HL-60/S4 treated with retinoic acid at 250 ng/mL for 4 days and 3 days (cell line): ENCODE measurements around the gene GART.
"Not testable (repeated sequence)": the region's sequence is repeated elsewhere in the genome, so short reads cannot be mapped to it uniquely, and the experiment has no call there.

Source experiments
- in situ Hi-C: fragments of 300-500 bp; cut with MboI; formaldehyde crosslinking; loops from 2 replicates; pipeline ENCODE4 v1.7.0; 2022; ENCODE audit warnings: low sequenced_read_pairs

GART gene

DNA sequence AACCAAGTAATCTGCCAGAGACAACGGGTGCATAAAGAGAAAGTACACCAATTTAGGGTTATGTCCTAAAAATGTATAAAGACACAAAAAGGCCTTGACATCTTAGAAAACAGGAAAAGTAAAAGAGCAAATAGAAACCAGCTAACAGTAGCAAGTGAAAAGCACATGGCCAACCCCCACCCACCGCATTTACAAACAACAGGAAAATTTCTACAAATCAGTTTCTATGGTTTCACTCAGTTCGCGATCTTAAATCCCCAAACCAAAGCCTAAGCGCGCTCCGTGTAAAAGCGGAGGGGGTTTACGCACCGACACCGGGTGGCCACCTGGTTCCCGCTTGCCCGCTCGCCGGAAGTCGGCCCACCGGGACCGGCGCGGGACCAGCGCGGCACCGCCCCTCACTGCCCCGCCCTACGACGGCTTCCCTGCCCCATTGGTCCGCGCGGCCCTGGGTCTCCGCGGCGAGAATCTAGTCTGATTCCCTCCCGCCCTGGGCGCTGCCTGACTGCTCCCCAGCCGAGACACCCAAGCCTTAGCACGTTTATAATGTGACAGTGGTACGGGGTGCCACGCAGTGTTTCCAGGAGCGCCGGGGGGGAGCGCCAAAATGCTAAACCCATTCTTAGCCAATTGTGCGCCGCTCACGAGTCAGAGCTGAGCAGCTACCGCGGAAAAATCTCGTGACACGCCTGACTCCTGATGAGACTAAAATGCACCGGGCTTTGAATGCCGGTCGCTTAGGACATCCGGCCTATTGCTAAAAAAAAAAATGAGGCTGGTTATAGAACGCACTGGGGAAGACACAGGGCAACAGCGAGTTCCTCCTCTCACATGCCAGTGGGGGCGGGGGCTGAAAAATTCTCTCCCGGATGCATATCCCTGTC, at the start of gene GART:
GART (minus strand) TSS at position 362 of the 884 bp plus-strand sequence. CDS start 2,802 bp downstream, outside the sequence.
- in situ Hi-C loops = no loop called here

GRCh38 chr21:33588485-33589335, 46.8 kb upstream of the GART start, which contains the start of gene DONSON:
TSS of gene DONSON (minus strand) at chr21:33588684. CDS start at chr21:33588641, 43 bp downstream.
- in situ Hi-C loops = no loop called here

GRCh38 chr21:33587792-33588484, 46.0 kb upstream of the GART start:
- in situ Hi-C loops = no loop called here

- in situ Hi-C loops = no loop called here
Measured at GRCh38 chr21:33586927-33587326, 45.0 kb upstream of the GART start.

GRCh38 chr21:33584455-33584854, 42.5 kb upstream of the GART start:
- in situ Hi-C loops = no loop called here

- in situ Hi-C loops = no loop called here
Measured at GRCh38 chr21:33578959-33579542, 37.1 kb upstream of the GART start.

DNA sequence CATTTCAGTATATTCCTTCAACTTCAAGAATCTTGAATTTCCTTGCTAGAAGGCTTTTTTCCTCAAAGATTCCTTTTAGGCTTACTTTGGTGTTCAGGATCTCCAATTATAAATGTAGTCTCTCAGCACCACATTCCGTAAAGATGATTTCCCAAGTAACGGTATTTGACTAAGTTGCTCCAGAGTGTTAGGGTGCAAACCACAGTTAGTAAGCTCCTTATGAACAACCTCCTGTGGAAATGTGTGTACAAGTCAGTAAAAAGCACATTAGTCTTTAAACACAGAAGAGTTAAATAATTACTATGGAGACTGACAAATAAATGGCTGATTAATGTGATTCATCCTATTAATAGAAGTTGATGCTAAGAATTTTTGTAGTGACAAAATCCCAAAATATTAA, 36.3 kb upstream of the GART start:
- in situ Hi-C loops = no loop called here

DNA sequence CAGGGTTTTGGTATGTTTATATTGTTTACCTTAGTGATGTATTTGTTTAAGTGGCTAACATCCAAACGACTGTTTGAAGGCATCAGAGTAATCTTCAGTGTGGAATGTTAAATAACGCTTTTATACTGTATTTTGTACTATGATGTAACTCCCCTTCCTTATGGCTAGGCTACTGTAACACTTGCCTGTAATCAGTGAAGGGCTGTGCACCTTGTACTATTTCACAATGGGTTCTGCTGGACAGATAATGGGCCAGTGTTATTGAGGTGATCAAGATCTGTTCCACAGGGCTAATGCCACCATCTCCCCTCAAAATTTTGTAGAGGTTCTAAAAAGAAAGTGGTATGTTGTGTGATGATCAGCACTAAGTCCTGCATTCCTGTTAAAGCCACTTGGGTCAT, 34.8 kb upstream of the GART start:
- in situ Hi-C loops = not testable (repeated sequence)

GRCh38 chr21:33572350-33572749, 30.4 kb upstream of the GART start:
- in situ Hi-C loops = no loop called here

- in situ Hi-C loops = no loop called here
Measured at GRCh38 chr21:33569991-33570390, 28.1 kb upstream of the GART start.

DNA sequence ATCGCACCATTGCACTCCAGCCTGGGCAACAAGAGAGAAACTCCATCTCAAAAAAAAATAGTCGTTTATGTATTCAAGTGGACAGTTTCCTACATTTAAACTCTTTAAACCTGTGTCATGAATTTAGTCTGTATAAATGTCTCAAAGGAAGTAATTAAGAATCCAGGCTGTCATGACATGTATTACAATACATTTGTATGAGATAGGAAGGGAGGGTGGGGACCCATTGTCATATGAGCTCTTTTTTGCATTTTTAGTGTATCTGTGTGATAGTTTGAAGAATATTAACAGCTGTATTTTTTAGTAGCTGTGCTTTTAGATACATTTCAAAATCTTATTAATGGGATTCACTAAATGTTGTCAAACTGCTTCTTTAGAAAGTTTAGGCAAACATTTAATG, 26.5 kb upstream of the GART start:
- in situ Hi-C loops = no loop called here

DNA sequence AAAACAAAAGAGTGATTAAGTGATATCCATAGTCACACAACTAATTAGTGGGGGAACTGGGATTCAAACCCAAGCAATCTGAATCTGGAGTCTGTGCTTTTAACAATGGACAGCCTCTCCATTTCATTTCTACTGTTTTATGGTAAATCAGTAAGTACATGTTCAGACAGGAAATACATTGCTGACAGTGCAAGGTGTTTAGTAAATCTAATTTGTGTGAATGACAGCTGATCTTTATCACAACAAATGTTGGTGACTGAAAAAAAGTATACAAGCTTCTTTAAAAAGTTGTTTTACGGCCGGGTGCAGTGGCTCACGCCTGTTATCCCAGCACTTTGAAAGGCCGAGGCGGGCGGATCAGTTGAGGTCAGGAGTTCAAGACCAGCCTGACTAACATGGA, 26.0 kb upstream of the GART start:
- in situ Hi-C loops = no loop called here

DNA sequence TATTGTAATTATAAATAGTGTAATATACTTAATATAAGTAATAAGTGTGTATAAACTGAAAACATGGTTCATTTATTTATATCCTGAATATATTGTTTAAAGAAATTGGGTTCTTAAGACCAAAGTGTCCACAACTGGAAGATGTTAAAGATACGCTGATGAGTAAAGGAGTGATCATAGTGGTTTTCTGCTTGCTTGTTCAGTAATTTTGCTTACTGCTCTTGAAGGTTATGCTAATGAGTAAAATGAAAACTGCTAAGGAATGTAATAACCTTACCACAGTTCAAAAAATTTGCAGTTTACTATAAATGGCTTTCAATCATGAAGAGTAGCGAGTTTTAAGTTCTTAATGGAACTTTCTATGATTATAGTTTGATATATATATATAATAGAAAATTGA, 24.6 kb upstream of the GART start:
- in situ Hi-C loops = no loop called here

GRCh38 chr21:33562389-33562788, 20.5 kb upstream of the GART start:
- in situ Hi-C loops = no loop called here

DNA sequence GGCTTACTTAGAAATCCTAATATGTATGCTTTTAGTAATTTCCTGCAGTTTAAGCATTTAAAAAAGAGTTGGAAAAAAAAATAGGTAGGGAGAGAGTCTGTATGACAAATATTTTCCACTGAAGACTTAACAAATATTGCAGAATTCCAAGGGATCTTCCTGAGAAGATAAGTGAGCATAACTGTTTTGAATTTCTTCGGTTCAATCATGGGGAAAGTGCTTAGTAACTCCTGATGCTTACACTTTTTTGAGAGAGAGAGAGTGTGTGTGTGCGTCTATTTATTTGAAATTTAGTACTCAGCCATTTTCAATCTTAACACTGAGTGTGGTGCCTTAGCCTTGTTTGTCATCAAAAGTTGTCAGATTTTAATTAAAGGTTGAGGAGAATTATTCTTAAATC, 19.5 kb upstream of the GART start:
- in situ Hi-C loops = no loop called here

DNA sequence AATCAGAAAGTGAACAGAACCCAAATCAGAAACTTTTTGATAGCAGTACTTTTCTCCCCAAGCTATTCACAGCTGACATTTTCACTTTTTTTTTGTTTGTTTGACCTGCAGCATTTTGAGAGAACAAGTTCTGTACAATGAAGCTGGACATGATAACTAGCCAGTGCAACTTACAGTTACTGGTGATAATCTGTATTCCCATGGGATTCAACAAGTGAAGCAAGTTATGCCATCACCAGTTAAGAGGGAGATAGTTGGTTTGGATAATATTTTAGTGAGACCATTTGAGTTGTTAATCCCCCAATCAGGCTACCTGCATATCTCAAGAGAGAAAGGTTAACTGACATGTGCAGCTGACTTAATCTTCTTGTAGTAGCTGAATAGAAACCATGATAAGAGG, 19.0 kb upstream of the GART start:
- in situ Hi-C loops = no loop called here

GRCh38 chr21:33559813-33560212, 17.9 kb upstream of the GART start:
- in situ Hi-C loops = no loop called here

GRCh38 chr21:33558777-33559421, 17.0 kb upstream of the GART start:
- in situ Hi-C loops = no loop called here

DNA sequence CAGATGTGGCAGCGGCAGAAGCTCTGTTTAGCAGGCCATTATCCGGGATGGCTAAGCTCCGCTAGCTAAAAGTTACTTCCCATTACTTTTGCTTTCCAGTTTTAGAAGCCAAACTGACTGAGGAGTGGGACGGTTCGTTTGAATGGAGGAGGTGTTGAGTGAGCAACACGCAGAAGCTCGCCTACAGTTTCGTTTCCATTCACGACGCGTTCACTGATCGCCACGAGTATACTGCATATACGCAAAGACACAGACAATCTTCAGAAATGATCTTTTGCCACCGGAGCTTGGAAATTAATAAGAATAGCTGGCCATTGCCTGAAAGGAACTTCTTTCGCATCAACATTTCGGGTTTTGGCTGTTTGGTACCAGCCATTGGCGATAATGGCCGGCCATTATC, 15.5 kb upstream of the GART start:
- in situ Hi-C loops = no loop called here

- in situ Hi-C loops = no loop called here
Measured at GRCh38 chr21:33554982-33555344, 13.0 kb upstream of the GART start.
